HG03342 (cell line): ENCODE measurements around the gene PBX3.

Source experiments
- ATAC-seq: cut with Tn5 transposase; IDR thresholded peaks from one replicate; pipeline ENCODE4 v1.9.1; 2021; ENCODE audit warnings: mild to moderate bottlenecking, moderate library complexity; ENCODE audit not compliant: unreplicated experiment

PBX3 gene

GRCh38 chr9:125861405-125862058 lies 114.4 kb downstream of the PBX3 start:
- ATAC-seq, result no peak

GRCh38 chr9:125863923-125864322 lies 116.8 kb downstream of the PBX3 start:
- no peak for ATAC-seq

DNA sequence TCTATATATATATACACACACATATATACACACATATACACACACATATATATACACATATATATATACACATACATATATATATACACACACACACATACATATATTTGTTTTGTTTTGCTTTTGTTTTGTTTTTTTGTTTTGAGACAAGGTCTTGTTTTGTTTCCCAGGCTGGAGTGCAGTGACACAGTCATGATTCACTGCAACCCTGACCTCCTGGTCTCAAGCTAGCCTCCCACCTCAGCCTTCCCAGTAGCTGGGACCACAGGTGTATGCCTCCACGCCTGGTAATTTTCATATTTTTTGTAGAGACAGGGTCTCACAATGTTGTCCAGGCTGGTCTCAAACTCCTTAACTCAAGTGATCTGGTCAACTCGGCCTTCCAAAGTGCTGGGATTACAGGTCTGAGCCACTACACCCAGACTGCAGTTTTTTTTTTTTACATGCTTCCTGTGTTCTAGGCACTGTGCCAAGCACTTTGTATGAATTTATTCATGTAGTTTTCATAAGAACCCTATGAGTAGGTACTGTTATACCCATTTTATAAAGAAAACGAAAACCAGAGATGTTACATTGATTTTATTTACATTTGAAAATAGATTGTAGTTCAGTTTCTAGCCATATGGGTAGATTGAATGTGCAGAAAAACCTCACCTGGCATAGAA lies 120.7 kb downstream of the PBX3 start:
- ATAC-seq, result no peak

GRCh38 chr9:125878164-125878631 lies 131.0 kb downstream of the PBX3 start:
- no peak for ATAC-seq

DNA sequence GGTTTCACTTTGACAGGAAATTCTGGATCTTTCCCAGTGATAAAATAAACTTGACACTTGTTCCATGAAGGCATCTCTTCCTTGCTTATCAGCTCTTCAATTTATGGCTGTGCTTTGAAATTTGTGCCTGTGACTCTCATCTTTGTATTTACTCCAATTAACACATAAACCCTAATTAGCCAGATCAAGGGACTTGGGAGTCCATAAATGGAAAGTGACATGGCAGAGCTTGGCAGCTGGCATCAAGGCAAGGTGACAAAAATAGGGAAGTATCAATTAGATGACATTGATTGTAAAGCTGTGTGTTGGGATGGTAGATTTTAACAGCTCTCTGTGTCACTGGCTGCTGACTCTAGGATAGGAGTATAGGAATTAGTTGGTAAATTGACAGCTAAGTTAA lies 133.9 kb downstream of the PBX3 start:
- ATAC-seq, result no peak

GRCh38 chr9:125883565-125884217 lies 136.5 kb downstream of the PBX3 start:
- ATAC-seq, result no peak

- no peak for ATAC-seq
These were observed 137.0 kb downstream of the PBX3 start for GRCh38 chr9:125884218-125884595.

GRCh38 chr9:125885405-125886034 lies 138.3 kb downstream of the PBX3 start:
- no peak for ATAC-seq

- ATAC-seq, result no peak
These were observed 139.2 kb downstream of the PBX3 start for GRCh38 chr9:125886365-125886764.

DNA sequence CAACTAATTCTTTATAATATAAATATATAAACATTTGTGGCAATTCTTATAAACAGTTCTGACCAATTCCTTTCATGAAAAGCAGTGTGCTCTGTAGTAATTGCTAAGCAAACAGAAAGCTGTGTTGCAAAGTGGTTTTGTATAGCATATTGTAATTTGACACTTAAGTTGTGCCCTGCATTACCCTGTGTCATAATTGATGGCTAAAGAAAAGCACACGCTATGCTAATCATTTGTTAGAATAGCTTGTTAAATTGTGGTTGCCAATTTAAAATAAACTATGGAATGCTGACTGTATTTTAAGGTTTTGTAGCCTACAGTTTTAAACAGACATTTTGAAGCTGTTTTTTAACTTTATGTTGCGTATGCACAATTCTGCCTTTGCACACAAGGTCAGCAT lies 140.0 kb downstream of the PBX3 start:
- no peak for ATAC-seq

GRCh38 chr9:125888211-125888610 lies 141.0 kb downstream of the PBX3 start:
- ATAC-seq, result no peak

GRCh38 chr9:125889112-125889475 lies 141.9 kb downstream of the PBX3 start:
- ATAC-seq, result peak; percentile 32

DNA sequence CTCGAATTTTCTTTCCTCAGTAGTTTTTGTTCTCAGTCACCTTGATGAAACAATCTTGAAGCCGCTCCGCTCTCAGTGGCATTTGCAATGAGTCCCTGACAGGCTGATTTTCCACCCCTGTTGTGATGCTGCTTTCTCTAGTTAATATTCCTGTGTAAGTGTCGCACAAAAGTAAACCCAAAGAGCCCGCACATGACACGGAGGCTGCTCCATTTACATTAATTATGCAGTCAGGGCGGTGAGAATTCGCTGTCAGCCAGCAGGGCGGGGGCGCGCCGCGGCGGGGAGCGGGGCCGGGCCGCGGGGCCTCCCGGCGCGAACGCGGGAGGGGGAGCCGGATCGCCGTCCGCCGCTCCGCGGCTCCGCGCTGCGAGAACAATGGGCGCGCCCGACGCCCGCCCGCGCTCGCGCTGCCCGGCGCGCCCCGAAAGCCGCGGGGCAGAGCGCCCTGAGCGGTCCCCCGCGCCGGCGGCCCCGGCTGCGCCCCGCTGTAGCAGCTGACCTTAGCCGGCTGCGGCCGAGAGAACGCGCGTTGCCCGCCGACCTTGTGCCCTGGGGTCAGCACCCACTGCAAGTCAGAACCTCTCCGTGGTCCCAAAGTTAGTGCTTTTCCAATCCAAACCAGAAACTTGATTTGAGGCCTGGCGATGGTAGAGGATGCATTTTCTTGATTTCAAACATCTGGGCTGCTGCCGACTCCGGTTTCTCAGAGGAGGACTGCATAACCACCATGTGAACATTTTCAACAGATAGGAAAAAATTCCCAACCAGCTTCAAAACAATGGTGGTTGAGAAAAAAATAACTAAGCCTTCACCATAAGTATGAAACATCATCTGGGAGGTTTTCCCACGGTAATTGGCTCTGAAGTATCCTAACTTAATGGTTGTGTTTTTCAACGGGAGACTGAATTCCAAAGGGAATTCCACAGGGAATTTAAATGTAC lies 142.6 kb downstream of the PBX3 start:
- ATAC-seq, result peak; percentile 46

- ATAC-seq, result no peak
These were observed 143.7 kb downstream of the PBX3 start for GRCh38 chr9:125890826-125891225.

GRCh38 chr9:125893277-125893676 lies 146.1 kb downstream of the PBX3 start:
- ATAC-seq, result no peak

DNA sequence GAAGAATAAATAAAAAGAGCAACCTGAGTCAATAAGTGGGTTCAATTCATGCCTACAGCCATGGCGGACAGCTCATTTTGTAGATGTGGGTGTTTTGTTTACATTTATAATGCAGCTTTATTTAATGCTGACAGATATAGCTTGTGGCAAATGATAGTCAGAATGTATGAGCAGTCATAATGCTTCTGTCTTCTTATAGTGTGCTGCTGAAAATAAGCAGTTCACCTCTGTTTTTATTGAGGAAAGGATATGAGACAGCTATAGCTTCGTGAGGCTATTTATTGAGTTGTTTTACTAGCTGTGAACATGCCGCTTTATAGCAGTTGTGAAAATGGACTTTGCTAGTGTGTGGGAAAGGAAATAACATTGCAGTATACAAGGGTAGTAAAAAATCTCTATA lies 147.4 kb downstream of the PBX3 start:
- no peak for ATAC-seq

GRCh38 chr9:125896404-125896803 lies 149.2 kb downstream of the PBX3 start:
- no peak for ATAC-seq

GRCh38 chr9:125896964-125897363 lies 149.8 kb downstream of the PBX3 start:
- no peak for ATAC-seq

- no peak for ATAC-seq
These were observed 150.3 kb downstream of the PBX3 start for GRCh38 chr9:125897481-125897880.

GRCh38 chr9:125902214-125902613 lies 155.0 kb downstream of the PBX3 start:
- no peak for ATAC-seq
